ELR (cell line): ENCODE measurements around the gene TYMP.
"Not testable (repeated sequence)": the region's sequence is repeated elsewhere in the genome, so short reads cannot be mapped to it uniquely, and the experiment has no call there.

Experiments used
- DNase-seq: peaks from one replicate; pipeline ENCODE4 v3.0.0-alpha.2; 2015; ENCODE audit warnings: low read depth

The TYMP gene

GRCh38 chr22:50537765-50538164, 8.0 kb upstream of the TYMP start:
- DNase-seq, result no peak

- DNase-seq, result no peak
Measured at GRCh38 chr22:50536226-50536625, 6.4 kb upstream of the TYMP start.

GRCh38 chr22:50535113-50535512, 5.3 kb upstream of the TYMP start:
- no peak for DNase-seq

- DNase-seq, result not testable (repeated sequence)
Measured at GRCh38 chr22:50533856-50534711, 4.3 kb upstream of the TYMP start.

DNA sequence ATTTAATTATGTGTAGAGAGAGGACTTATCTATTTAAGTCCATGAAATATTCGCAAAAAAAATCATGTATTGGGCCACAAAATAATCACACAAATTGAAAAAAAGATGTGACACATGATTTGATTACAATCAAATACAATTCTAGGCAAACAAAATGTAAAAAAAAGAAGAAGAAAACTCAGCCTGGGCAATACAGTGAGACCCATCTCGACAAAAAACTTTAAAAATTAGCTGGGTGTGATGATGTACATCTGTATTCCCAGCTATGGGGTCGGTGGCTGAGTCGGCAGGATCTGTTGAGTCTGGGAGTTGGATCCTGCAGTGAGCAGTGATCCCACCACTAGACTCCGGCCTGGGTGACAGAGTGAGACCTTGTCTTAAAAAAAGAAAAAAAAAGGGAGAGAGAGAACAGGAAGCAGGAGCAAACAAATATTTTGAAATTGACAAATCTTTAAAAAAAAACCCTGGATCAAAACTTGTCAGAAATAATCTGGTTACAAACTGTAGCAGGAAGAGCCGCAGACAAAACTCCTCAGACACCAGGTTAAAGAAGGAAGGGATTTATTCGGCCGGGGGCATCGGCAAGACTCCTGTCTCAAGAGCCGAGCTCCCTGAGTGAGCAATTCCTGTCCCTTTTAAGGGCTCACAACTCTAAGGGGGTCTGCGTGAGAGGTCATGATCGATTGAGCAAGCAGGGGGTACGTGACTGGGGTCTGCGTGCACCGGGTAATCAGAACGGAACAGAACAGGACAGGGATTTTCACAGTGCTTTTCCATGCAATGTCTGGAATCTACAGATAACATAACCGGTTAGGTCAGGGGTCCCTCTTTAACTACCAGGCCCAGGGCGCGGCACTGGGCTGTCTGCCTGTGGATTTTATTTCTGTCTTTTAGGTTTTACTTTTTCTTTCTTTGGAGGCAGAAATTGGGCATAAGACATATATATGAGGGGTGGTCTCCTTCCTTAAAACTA, 3.3 kb upstream of the TYMP start:
- DNase-seq, result no peak

DNA sequence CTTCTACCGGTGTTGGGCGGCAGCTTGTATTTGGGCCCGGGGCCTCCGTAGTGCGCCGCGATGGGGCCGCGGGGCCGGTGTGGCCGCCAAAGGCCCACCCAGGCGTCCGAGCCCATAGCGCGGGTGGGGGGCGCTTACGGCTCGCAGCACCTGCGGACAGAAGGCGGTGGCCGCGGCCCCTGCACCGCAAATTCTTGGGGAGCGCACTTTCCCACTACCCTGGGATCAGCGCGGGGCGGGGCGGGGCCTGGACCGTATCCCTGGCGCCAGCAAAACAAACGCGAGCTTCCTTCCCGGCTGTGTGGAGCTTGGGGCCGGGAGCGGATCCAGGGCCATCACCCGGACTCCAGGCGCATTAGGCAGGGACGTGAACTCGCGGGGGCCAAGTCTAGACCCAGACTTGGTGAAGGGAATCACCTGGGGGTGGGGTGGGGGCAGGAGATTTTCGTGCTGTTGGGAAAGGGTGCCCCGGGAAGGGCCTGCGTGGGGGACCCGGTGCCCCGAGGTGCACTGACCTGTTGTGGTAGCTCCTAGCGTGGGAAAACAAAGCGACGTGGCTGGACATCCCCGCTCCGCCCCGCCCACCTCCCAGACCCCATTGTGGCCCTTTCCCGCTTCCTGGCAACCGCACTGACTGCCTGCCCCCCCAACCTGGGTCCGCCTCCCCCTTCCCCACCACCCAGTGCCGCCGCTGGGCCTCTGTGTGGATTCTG, 2.3 kb upstream of the TYMP start:
- DNase-seq, result peak; percentile 68

GRCh38 chr22:50531546-50531961, 1.7 kb upstream of the TYMP start:
- no peak for DNase-seq

DNA sequence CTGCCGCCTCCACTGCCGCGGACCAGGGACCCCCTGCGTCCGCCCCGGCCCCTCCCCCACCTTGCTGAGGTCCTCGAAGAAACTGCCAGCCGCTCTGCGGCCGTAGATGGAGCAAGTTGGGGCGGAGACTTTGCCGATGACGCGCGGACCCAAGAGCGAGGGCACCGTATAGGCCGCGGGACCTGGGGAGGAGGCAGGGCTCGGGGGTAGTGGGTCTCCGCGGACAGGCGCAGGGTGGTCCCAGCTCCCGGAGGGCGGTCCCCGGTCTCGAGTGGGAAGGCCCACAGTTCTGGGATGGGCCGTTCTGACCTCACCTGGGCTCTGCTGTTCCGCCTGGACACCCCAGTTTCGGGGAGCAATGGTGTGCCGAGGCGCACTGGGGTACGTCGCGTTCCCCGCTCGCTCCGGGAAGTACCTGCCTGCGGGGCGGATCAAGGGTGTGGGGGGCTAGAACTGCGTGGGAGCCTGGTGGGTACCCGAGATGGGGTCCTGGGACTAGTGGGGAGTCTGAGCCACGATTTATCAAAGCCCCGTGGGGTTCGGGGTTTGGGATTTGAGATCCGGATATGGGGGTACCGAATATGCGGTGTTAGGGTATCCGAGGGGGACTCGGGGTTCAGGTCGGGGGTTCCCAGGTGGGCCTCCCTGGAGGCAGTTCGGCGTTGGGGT, 1.2 kb upstream of the TYMP start:
- DNase-seq, result peak; percentile 73

GRCh38 chr22:50530580-50530876, 716 bp upstream of the TYMP start:
- DNase-seq, result no peak

DNA sequence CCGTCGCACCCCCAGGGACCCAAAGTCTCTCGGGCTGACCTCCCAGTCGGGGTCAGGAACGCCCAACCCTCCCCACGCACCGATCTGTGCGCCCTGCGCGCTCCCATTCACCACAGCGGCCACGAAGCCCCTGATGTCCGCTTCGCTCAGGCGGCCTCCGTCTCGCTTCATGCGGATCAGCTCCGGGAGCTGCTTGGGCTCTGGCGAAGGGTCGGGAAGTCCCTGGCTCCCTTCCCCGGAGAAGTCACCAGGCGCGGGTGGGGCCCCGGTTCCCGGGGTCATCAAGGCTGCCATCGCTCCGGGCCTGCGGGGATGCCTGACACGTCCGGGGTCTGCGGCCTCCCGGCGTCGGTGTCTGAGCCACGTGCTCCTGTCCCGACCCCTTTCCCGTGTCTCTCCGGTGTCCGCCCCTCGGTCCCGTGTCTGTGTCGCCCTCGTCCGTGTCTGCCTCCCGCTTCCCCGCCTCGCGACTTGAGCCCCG, 356 bp downstream of the TYMP start:
- DNase-seq, result no peak

GRCh38 chr22:50528682-50529415, 963 bp downstream of the TYMP start:
- DNase-seq, result no peak

- DNase-seq, result no peak
Measured at GRCh38 chr22:50527921-50528681, 1.7 kb downstream of the TYMP start.

GRCh38 chr22:50526834-50527801, 2.7 kb downstream of the TYMP start:
- no peak for DNase-seq

- DNase-seq, result peak; percentile 77
Measured at GRCh38 chr22:50526108-50526833, 3.5 kb downstream of the TYMP start.

GRCh38 chr22:50525858-50526107, 4.0 kb downstream of the TYMP start:
- DNase-seq, result no peak

- peak; percentile 97 for DNase-seq
Measured at GRCh38 chr22:50525104-50525857, 4.5 kb downstream of the TYMP start, which contains the start of gene SCO2. TSS of gene SCO2 (minus strand) at chr22:50525598. CDS start at chr22:50524411, 1,187 bp downstream.

GRCh38 chr22:50524676-50525103, 5.1 kb downstream of the TYMP start:
- DNase-seq, result no peak
